Coronary artery (tissue), 2 donors: ENCODE data around the gene CELF2.

Source experiments
- DNase-seq: peaks from one replicate; pipeline ENCODE4 v3.0.0-alpha.2; 2017; ENCODE audit warnings: low spot score
- H3K27ac ChIP-seq, 2 donors: fragments of 200-600 bp; sonication (generic); one replicate each; pipeline ENCODE4 v1.5.1; 2016 to 2019
- H3K4me3 ChIP-seq: fragments of 200-600 bp; sonication (generic); 2 replicates; pipeline ENCODE4 v1.5.1; 2016; ENCODE audit warnings: mild to moderate bottlenecking, moderate library complexity
- CTCF ChIP-seq: fragments of 200-600 bp; sonication (generic); IDR thresholded peaks from one replicate; pipeline ENCODE4 v1.5.1; 2019; ENCODE audit warnings: antibody characterized with exemption

CELF2 gene

DNA sequence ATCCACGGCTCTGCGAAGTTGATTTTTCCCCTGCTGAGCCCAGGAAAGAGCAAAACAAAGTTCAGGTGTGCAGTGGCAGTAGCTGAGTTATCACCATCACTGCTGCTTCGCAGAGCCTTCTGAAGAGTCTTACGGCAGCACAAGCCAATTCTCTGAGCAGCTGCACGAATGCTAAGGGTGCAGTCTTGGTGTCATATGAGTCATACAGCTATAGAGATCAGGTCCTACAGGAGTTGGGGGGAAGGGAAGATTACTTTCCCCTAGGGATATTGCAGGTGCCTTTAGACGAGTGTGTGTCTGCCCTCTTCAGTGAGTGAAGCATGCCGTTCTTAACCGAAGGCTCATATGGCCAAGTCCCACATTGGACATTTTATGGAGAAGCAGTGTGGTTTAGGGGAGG lies 227.8 kb downstream of the CELF2 start:
- no peak overlapping the region for H3K4me3 ChIP-seq
- H3K27ac ChIP-seq = no peak overlapping the region
- no peak for TF ChIP-seq CTCF
- no peak for DNase-seq

- TF ChIP-seq CTCF = no peak
- no peak for DNase-seq
- no peak overlapping the region for H3K4me3 ChIP-seq
- no peak overlapping the region for H3K27ac ChIP-seq
These were observed 228.4 kb downstream of the CELF2 start for GRCh38 chr10:11245981-11246590.

- no peak for TF ChIP-seq CTCF
- no peak overlapping the region for H3K4me3 ChIP-seq
- no peak overlapping the region for H3K27ac ChIP-seq
- no peak for DNase-seq
These were observed 229.2 kb downstream of the CELF2 start for GRCh38 chr10:11246752-11247467.

- no peak for TF ChIP-seq CTCF
- DNase-seq = no peak
- no peak overlapping the region for H3K4me3 ChIP-seq
- H3K27ac ChIP-seq = no peak overlapping the region
These were observed 231.6 kb downstream of the CELF2 start for GRCh38 chr10:11249152-11249807.

GRCh38 chr10:11249808-11250195 lies 232.1 kb downstream of the CELF2 start:
- no peak for TF ChIP-seq CTCF
- Histone ChIP-seq H3K4me3 (no peak overlapping the region), H3K27ac (no peak overlapping the region)
- DNase-seq = no peak

DNA sequence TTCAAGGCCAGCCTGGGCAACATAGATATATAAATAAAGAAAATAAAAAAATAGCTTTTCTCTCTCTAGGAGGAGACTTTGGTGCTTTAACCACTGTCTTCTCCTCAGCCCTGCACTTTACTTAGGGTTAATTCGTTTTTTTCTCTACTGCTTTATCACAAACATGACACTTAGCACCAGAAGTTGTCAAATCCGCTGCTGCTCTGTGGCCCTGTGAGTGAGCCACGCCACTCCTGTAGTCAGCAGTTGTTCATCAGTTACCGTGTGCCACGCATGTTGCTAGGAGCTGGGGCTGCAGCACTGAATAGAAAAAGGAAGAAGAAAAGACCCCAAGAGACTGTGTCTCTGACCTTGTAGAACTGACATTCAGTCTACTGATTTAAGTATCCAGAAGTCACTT lies 232.6 kb downstream of the CELF2 start:
- no peak for DNase-seq
- no peak overlapping the region for H3K27ac ChIP-seq
- H3K4me3 ChIP-seq = no peak overlapping the region
- TF ChIP-seq CTCF = no peak

GRCh38 chr10:11252887-11253286 lies 235.2 kb downstream of the CELF2 start:
- no peak for DNase-seq
- H3K4me3 ChIP-seq = no peak overlapping the region
- TF ChIP-seq CTCF = no peak
- H3K27ac ChIP-seq = no peak overlapping the region
